HEK293 (cell line): ENCODE data around the gene BDKRB2.

Experiments
- CTCF ChIA-PET: fragments of 350-600 bp; formaldehyde crosslinking; extraction: SDS; loops from one replicate; lab custom pipeline; 2021; ENCODE audit warnings: antibody characterized with exemption; lab: Yijun Ruan, JAX
- POLR2A ChIA-PET: fragments of 300-600 bp; formaldehyde crosslinking; extraction: SDS; loops from one replicate; lab custom pipeline; 2020; ENCODE audit warnings: antibody characterized with exemption, inconsistent platforms; lab: Yijun Ruan, JAX
- H3K27ac ChIP-seq: fragments of 200-500 bp; sonication (Bioruptor generic); 2 replicates; pipeline ENCODE4 v1.5.1; 2014; ENCODE audit warnings: low read depth, low read length, control low read depth, inconsistent platforms; ENCODE audit errors: extremely low read depth
- H3K36me3 ChIP-seq, 2 experiments: fragments of 200-500 bp in 1 of 2; sonication (Bioruptor generic) in 1 of 2; 1 replicate in 1 of 2; 2 replicates in 1 of 2; pipeline ENCODE4 v1.5.1; 2014 to 2017; ENCODE audit warnings: inconsistent platforms in 2 of 2, low read length in 2 of 2; ENCODE audit not compliant: control insufficient read depth in 2 of 2, insufficient read depth in 1 of 2
- H3K4me1 ChIP-seq: fragments of 200-500 bp; sonication (Bioruptor generic); 2 replicates; pipeline ENCODE4 v1.5.1; 2014; ENCODE audit warnings: mild to moderate bottlenecking, low read length, inconsistent platforms; ENCODE audit not compliant: control insufficient read depth, insufficient read depth
- H3K4me3 ChIP-seq: 2 replicates; pipeline ENCODE4 v1.5.1; 2011; ENCODE audit warnings: low read depth, mild to moderate bottlenecking, control low read depth, low read length, moderate library complexity
- H3K9me3 ChIP-seq: fragments of 200-500 bp; sonication (Bioruptor generic); 2 replicates; pipeline ENCODE4 v1.5.1; 2014; ENCODE audit warnings: low read depth, low read length, inconsistent platforms; ENCODE audit not compliant: control insufficient read depth, insufficient read depth
- BCL6B ChIP-seq: fragments of 450-650 bp; formaldehyde crosslinking; IDR thresholded peaks from 2 replicates; pipeline ENCODE4 v1.5.1; 2017; ENCODE audit warnings: missing biosample characterization, missing genetic modification characterization
- GLI4 ChIP-seq: fragments of 450-650 bp; formaldehyde crosslinking; IDR thresholded peaks from 2 replicates; pipeline ENCODE4 v1.5.1; 2016; ENCODE audit warnings: missing biosample characterization, missing genetic modification characterization
- KLF17 ChIP-seq: fragments of 450-650 bp; formaldehyde crosslinking; IDR thresholded peaks from 2 replicates; pipeline ENCODE4 v1.5.1; 2016; ENCODE audit warnings: missing biosample characterization, missing genetic modification characterization
- SP2 ChIP-seq: fragments of 450-650 bp; formaldehyde crosslinking; IDR thresholded peaks from 2 replicates; pipeline ENCODE4 v1.5.1; 2016; ENCODE audit warnings: missing biosample characterization, missing genetic modification characterization
- TSHZ1 ChIP-seq: fragments of 450-650 bp; formaldehyde crosslinking; IDR thresholded peaks from 2 replicates; pipeline ENCODE4 v1.5.1; 2016; ENCODE audit warnings: missing biosample characterization, missing genetic modification characterization, borderline replicate concordance
- ZEB2 ChIP-seq: fragments of 450-650 bp; formaldehyde crosslinking; IDR thresholded peaks from 2 replicates; pipeline ENCODE4 v1.5.1; 2016; ENCODE audit warnings: missing biosample characterization, missing genetic modification characterization
- ZFHX2 ChIP-seq: fragments of 450-650 bp; formaldehyde crosslinking; conservative IDR thresholded peaks from 2 replicates; pipeline ENCODE4 v1.5.1; 2016; ENCODE audit warnings: missing biosample characterization, missing genetic modification characterization
- ZFP3 ChIP-seq: fragments of 450-650 bp; formaldehyde crosslinking; IDR thresholded peaks from 2 replicates; pipeline ENCODE4 v1.5.1; 2016; ENCODE audit warnings: low read depth, missing biosample characterization, missing genetic modification characterization
- ZFP37 ChIP-seq: fragments of 450-650 bp; formaldehyde crosslinking; IDR thresholded peaks from 2 replicates; pipeline ENCODE4 v1.5.1; 2016; ENCODE audit warnings: missing biosample characterization, missing genetic modification characterization
- ZFP69B ChIP-seq: fragments of 450-650 bp; formaldehyde crosslinking; IDR thresholded peaks from 2 replicates; pipeline ENCODE4 v1.5.1; 2016; ENCODE audit warnings: missing biosample characterization, missing genetic modification characterization
- ZNF146 ChIP-seq: fragments of 450-650 bp; formaldehyde crosslinking; IDR thresholded peaks from 2 replicates; pipeline ENCODE4 v1.5.1; 2016; ENCODE audit warnings: missing biosample characterization, missing genetic modification characterization
- ZNF274 ChIP-seq, 2 experiments: fragments of 200-500 bp in 1 of 2; fragments of 450-650 bp in 1 of 2; sonication (Bioruptor generic) in 1 of 2; formaldehyde crosslinking in 1 of 2; IDR thresholded peaks; 2 replicates each; pipeline versions ENCODE4 v1.5.1 to v1.6.1; 2014 to 2016; ENCODE audit warnings: borderline replicate concordance in 1 of 2, inconsistent platforms in 1 of 2, low read length in 1 of 2, missing biosample characterization in 1 of 2, missing genetic modification characterization in 1 of 2
- ZNF366 ChIP-seq: fragments of 450-650 bp; formaldehyde crosslinking; conservative IDR thresholded peaks from 2 replicates; pipeline ENCODE4 v1.5.1; 2016; ENCODE audit warnings: missing biosample characterization, missing genetic modification characterization
- ZNF560 ChIP-seq: fragments of 450-650 bp; formaldehyde crosslinking; IDR thresholded peaks from 2 replicates; pipeline ENCODE4 v1.5.1; 2017; ENCODE audit warnings: missing biosample characterization, missing genetic modification characterization, borderline replicate concordance
- ZNF654 ChIP-seq: fragments of 450-650 bp; formaldehyde crosslinking; IDR thresholded peaks from 2 replicates; pipeline ENCODE4 v1.5.1; 2016; ENCODE audit warnings: low read depth, missing biosample characterization, missing genetic modification characterization
- ZNF664 ChIP-seq: fragments of 450-650 bp; formaldehyde crosslinking; IDR thresholded peaks from 2 replicates; pipeline ENCODE4 v1.5.1; 2016; ENCODE audit warnings: missing biosample characterization, missing genetic modification characterization
- ZSCAN18 ChIP-seq: fragments of 450-650 bp; formaldehyde crosslinking; IDR thresholded peaks from 2 replicates; pipeline ENCODE4 v1.5.1; 2016; ENCODE audit warnings: missing biosample characterization, missing genetic modification characterization
- ZSCAN4 ChIP-seq: fragments of 450-650 bp; formaldehyde crosslinking; IDR thresholded peaks from 2 replicates; pipeline ENCODE4 v1.5.1; 2017; ENCODE audit warnings: missing biosample characterization, missing genetic modification characterization

BDKRB2 gene

GRCh38 chr14:96213871-96214465, 9.3 kb downstream of the BDKRB2 start:
- Histone ChIP-seq H3K4me1 (no peaks in the 10 kb centered on the region), H3K36me3 (no peaks in the 10 kb centered on the region), H3K27ac (no peak overlapping the region), H3K9me3 (no peaks in the 10 kb centered on the region), H3K4me3 (no peak overlapping the region)
- CTCF ChIA-PET, result interaction anchor here (1.0 kb wide), 1 partner anchor 113 kb away, joined by 3 read pairs; no protein-coding TSS in a partner anchor
- POLR2A ChIA-PET, result no interaction called here
- TF ChIP-seq ZNF664 (tag by site-specific recombination), result no peak

- Histone ChIP-seq H3K27ac (no peak overlapping the region), H3K36me3 (no peaks in the 10 kb centered on the region), H3K9me3 (no peaks in the 10 kb centered on the region), H3K4me3 (no peak overlapping the region), H3K4me1 (no peaks in the 10 kb centered on the region)
- TF ChIP-seq ZNF274 (IDR thresholded peaks at IDR 0.05; ENCODE audit: low read length) (no peak), ZNF274 (tag by site-specific recombination; IDR thresholded peaks at IDR 0.05; ENCODE audit: borderline replicate concordance) (no peak), ZFP37 (tag by site-specific recombination) (no peak), ZNF366 (no peak)
- ChIA-PET CTCF (interaction anchor here (0.7 to 0.8 kb wide), 2 partner anchors 92 to 670 kb away, joined by 3 read pairs; no protein-coding TSS in a partner anchor), POLR2A (no interaction called here)
Observed at GRCh38 chr14:96214793-96215192, 10.2 kb downstream of the BDKRB2 start.

- ChIA-PET CTCF (interaction anchor here (0.7 to 0.8 kb wide), 2 partner anchors 91 to 671 kb away, joined by 3 read pairs; no protein-coding TSS in a partner anchor), POLR2A (interaction anchor here (0.7 to 1.5 kb wide), 2 partner anchors 11 kb away, joined by 3 to 4 read pairs; partner anchors contain the start of gene BDKRB2)
- no peak overlapping the region for H3K27ac ChIP-seq
- no peaks in the 10 kb centered on the region for H3K36me3 ChIP-seq
- H3K4me1 ChIP-seq, result no peaks in the 10 kb centered on the region
- no peaks in the 10 kb centered on the region for H3K9me3 ChIP-seq
- no peak overlapping the region for H3K4me3 ChIP-seq
- TF ChIP-seq BCL6B (tag by site-specific recombination) (no peak), ZFHX2 (tag by site-specific recombination) (no peak), ZSCAN18 (tag by site-specific recombination) (no peak), SP2 (tag by site-specific recombination) (no peak), ZNF560 (tag by site-specific recombination) (no peak), ZNF664 (tag by site-specific recombination) (no peak), ZSCAN4 (no peak), ZFP3 (no peak), ZNF146 (tag by site-specific recombination) (no peak), ZFP69B (tag by site-specific recombination) (no peak), ZNF654 (no peak), TSHZ1 (tag by site-specific recombination) (no peak), ZEB2 (tag by site-specific recombination) (no peak), GLI4 (tag by site-specific recombination) (no peak), KLF17 (tag by site-specific recombination) (no peak)
Observed at GRCh38 chr14:96215452-96216244, 11.0 kb downstream of the BDKRB2 start.
